Caco-2 (cell line): ENCODE measurements around the gene NOTCH1. TPM values are rescaled to one million over a fixed set of nuclear protein-coding genes. Genes with fewer than 3 reads are reported as not detected.

Experiments used
- BruUV-seq: library from RNA; stranded (reverse); fragments of 400-500 nt; replicated peaks from 2 replicates; lab custom pipeline; 2021; lab: Mats Ljungman, UMichigan
- CTCF ChIA-PET: fragments of 300-600 bp; sonication (Branson Sonifier 250); formaldehyde crosslinking; loops from one replicate; lab custom pipeline; 2022; ENCODE audit warnings: antibody characterized with exemption; lab: Charles Lee
- POLR2A ChIA-PET: fragments of 300-600 bp; sonication (Branson Sonifier 250); formaldehyde crosslinking; loops from one replicate; lab custom pipeline; 2022; ENCODE audit warnings: antibody characterized with exemption; lab: Charles Lee
- DNase-seq, 2 experiments: peaks; one replicate each; pipeline versions ENCODE4 v3.0.0 to v3.0.0-alpha.2; 2020 to 2022
- H3K27me3 ChIP-seq: replicated peaks from 2 replicates; pipeline ENCODE4 v1.6.0; 2011; ENCODE audit warnings: low read length; ENCODE audit not compliant: control insufficient read depth, insufficient read depth
- H3K36me3 ChIP-seq: 2 replicates; pipeline ENCODE4 v1.5.1; 2011; ENCODE audit warnings: low read length; ENCODE audit not compliant: control insufficient read depth, insufficient read depth
- H3K4me1 ChIP-seq: fragments of 250-450 bp; sonication (Bioruptor Pico); 2 replicates; pipeline ENCODE4 v1.5.1; 2020; ENCODE audit warnings: mild to moderate bottlenecking
- H3K4me3 ChIP-seq: 2 replicates; pipeline ENCODE4 v1.5.1; 2011; ENCODE audit warnings: low read depth, mild to moderate bottlenecking, control low read depth, low read length
- H3K9me3 ChIP-seq: fragments of 250-450 bp; sonication (Bioruptor Pico); 2 replicates; pipeline ENCODE4 v1.5.1; 2020; ENCODE audit warnings: mild to moderate bottlenecking, moderate library complexity
- H3K27ac Mint-ChIP-seq: one replicate; pipeline ENCODE4 v1.8.0; 2022; ENCODE audit warnings: mixed read lengths; ENCODE audit not compliant: unreplicated experiment
- H3K27me3 Mint-ChIP-seq: one replicate; pipeline ENCODE4 v1.8.0; 2022; ENCODE audit warnings: mixed read lengths; ENCODE audit not compliant: insufficient read depth, unreplicated experiment
- H3K36me3 Mint-ChIP-seq: one replicate; pipeline ENCODE4 v1.8.0; 2022; ENCODE audit warnings: mild to moderate bottlenecking, mixed read lengths; ENCODE audit not compliant: insufficient read depth, unreplicated experiment
- H3K4me1 Mint-ChIP-seq: one replicate; pipeline ENCODE4 v1.8.0; 2022; ENCODE audit warnings: low read depth, mixed read lengths; ENCODE audit not compliant: unreplicated experiment
- H3K4me3 Mint-ChIP-seq: one replicate; pipeline ENCODE4 v1.8.0; 2022; ENCODE audit warnings: mild to moderate bottlenecking, moderate library complexity, mixed read lengths; ENCODE audit not compliant: unreplicated experiment
- H3K9me3 Mint-ChIP-seq: one replicate; pipeline ENCODE4 v1.8.0; 2022; ENCODE audit warnings: mixed read lengths; ENCODE audit not compliant: unreplicated experiment
- CTCF ChIP-seq, 2 experiments: fragments of 200-600 bp in 1 of 2; IDR thresholded peaks; 1 replicate in 1 of 2; 2 replicates in 1 of 2; pipeline versions ENCODE4 v1.5.1 to v1.8.0; 2011 to 2022; ENCODE audit warnings: antibody characterized with exemption in 1 of 2, control low read depth in 1 of 2, inconsistent platforms in 1 of 2, low read depth in 1 of 2, low read length in 1 of 2, mild to moderate bottlenecking in 1 of 2, moderate library complexity in 1 of 2; ENCODE audit not compliant: insufficient read depth in 1 of 2, severe bottlenecking in 1 of 2, unreplicated experiment in 1 of 2
- intact Hi-C: fragments of 100-400 bp; cut with micrococcal nuclease; formaldehyde crosslinking; loops from one replicate; pipeline ENCODE4 v1.10.0; 2022; ENCODE audit not compliant: unreplicated experiment
- total RNA-seq: library from RNA; stranded (reverse); gene quantifications from 2 replicates; pipeline ENCODE4 v1.2.3, GENCODE V29; 2022

Gene NOTCH1
- total RNA-seq, 1 experiment from 2014 or later = 6.3 TPM

- Histone ChIP-seq H3K4me3 (no peak overlapping the region), H3K27me3 (no peaks in the 10 kb centered on the region), H3K4me1 (peaks cover 23% of the 10 kb centered on the region), H3K36me3 (no peaks in the 10 kb centered on the region), H3K9me3 (no peaks in the 10 kb centered on the region)
- H3K4me3 Mint-ChIP-seq = no peak overlapping the region
- no peaks in the 10 kb centered on the region for H3K36me3 Mint-ChIP-seq
- DNase-seq = no peak
- ChIA-PET POLR2A (interaction anchor here (0.5 kb wide), 1 partner anchor 17 kb away, joined by 3 read pairs; no protein-coding TSS in a partner anchor), CTCF (no interaction called here)
- H3K27me3 Mint-ChIP-seq = no peaks in the 10 kb centered on the region
- TF ChIP-seq CTCF (IDR thresholded peaks at IDR 0.05; ENCODE audit: insufficient read depth in 1 of 2, low read depth in 1 of 2, low read length in 1 of 2, severe bottlenecking in 1 of 2, unreplicated experiment in 1 of 2) = no peak
- intact Hi-C loops = no loop called here
- no peak overlapping the region for H3K27ac Mint-ChIP-seq
- H3K4me1 Mint-ChIP-seq = no peaks in the 10 kb centered on the region
- BruUV-seq = no TSS peak
- no peaks in the 10 kb centered on the region for H3K9me3 Mint-ChIP-seq
These were observed 29.6 kb downstream of the NOTCH1 start for GRCh38 chr9:136516191-136516654.

- no peaks in the 10 kb centered on the region for H3K27me3 ChIP-seq
- intact Hi-C loops = no loop called here
- DNase-seq = no peak
- Mint-ChIP-seq H3K4me1 (no peaks in the 10 kb centered on the region), H3K36me3 (no peaks in the 10 kb centered on the region), H3K9me3 (no peaks in the 10 kb centered on the region), H3K4me3 (no peak overlapping the region), H3K27me3 (no peaks in the 10 kb centered on the region), H3K27ac (no peak overlapping the region)
- POLR2A ChIA-PET = no interaction called here
- no peaks in the 10 kb centered on the region for H3K36me3 ChIP-seq
- no TSS peak for BruUV-seq
- H3K4me1 ChIP-seq = peaks cover 13% of the 10 kb centered on the region
- CTCF ChIA-PET = no interaction called here
- no peak for TF ChIP-seq CTCF (IDR thresholded peaks at IDR 0.05; ENCODE audit: insufficient read depth in 1 of 2, low read depth in 1 of 2, low read length in 1 of 2, severe bottlenecking in 1 of 2, unreplicated experiment in 1 of 2)
- no peak overlapping the region for H3K4me3 ChIP-seq
- H3K9me3 ChIP-seq = no peaks in the 10 kb centered on the region
These were observed 30.6 kb downstream of the NOTCH1 start for GRCh38 chr9:136515276-136515675.

GRCh38 chr9:136514022-136514714, 31.7 kb downstream of the NOTCH1 start:
- Mint-ChIP-seq H3K4me1 (no peaks in the 10 kb centered on the region), H3K36me3 (no peaks in the 10 kb centered on the region), H3K27ac (no peak overlapping the region), H3K9me3 (no peaks in the 10 kb centered on the region), H3K27me3 (no peaks in the 10 kb centered on the region), H3K4me3 (no peak overlapping the region)
- intact Hi-C loops = no loop called here
- no peak for DNase-seq
- H3K4me3 ChIP-seq = no peak overlapping the region
- H3K9me3 ChIP-seq = no peaks in the 10 kb centered on the region
- no TSS peak for BruUV-seq
- ChIA-PET CTCF (no interaction called here), POLR2A (no interaction called here)
- no peaks in the 10 kb centered on the region for H3K36me3 ChIP-seq
- TF ChIP-seq CTCF (IDR thresholded peaks at IDR 0.05; ENCODE audit: insufficient read depth in 1 of 2, low read depth in 1 of 2, low read length in 1 of 2, severe bottlenecking in 1 of 2, unreplicated experiment in 1 of 2) = no peak
- H3K4me1 ChIP-seq = peaks cover 2% of the 10 kb centered on the region; the same call in 1 of the 2 replicates
- H3K27me3 ChIP-seq = no peaks in the 10 kb centered on the region
